GM20431 (cell line): ENCODE results near the gene DEGS2.
"Not testable (repeated sequence)": the region's sequence is repeated elsewhere in the genome, so short reads cannot be mapped to it uniquely, and the experiment has no call there.

ENCODE experiments used
- in situ Hi-C: fragments of 300-500 bp; cut with MseI, MboI; formaldehyde crosslinking; loops from one replicate; pipeline ENCODE4 v1.15.0; 2020; ENCODE audit warnings: low sequenced_read_pairs; ENCODE audit not compliant: unreplicated experiment

DEGS2 gene

GRCh38 chr14:100159094-100159864 is at the start of gene DEGS2:
DEGS2 (minus strand) TSS chr14:100159645; CDS start chr14:100159587, 58 bp downstream.
- in situ Hi-C loops: no loop called here

DNA sequence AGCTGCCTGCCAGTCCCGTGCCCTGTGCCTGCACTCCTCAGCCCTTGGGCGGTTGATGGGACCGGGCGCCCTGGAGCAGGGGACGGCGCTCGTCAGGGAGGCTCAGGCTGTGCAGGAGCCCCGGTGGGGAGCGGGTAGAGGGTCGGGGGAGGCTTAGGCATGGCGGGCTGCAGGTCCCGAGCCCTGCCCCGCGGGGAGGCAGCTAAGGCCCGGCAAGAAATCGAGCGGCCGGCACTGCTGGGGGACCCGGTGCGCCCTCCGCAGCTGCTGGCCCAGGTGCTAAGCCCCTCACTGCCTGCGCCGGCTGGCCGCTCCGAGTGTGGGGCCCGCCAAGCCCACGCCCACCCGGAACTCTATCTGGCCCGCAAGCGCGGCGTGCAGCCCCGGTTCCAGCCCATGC is 48.7 kb upstream of the DEGS2 start:
- in situ Hi-C loops: not testable (repeated sequence)

DNA sequence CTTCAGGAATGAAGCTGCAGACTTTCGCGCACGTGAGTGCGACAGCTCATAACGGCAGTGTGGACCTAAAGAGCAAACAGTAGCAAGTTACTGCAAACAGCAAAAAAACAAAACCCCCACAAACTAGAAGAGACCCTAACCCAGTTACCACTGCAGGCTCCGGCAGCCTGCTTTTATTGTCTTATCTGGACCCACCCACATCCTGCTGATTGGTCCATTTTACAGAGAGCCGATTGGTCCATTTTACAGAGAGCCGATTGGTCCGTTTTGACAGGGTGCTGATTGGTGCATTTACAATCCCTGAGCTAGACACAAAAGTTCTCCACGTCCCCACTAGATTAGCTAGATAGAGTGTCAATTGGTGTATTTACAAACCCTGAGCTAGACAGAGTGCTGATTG is 48.1 kb upstream of the DEGS2 start:
- in situ Hi-C loops: not testable (repeated sequence)

DNA sequence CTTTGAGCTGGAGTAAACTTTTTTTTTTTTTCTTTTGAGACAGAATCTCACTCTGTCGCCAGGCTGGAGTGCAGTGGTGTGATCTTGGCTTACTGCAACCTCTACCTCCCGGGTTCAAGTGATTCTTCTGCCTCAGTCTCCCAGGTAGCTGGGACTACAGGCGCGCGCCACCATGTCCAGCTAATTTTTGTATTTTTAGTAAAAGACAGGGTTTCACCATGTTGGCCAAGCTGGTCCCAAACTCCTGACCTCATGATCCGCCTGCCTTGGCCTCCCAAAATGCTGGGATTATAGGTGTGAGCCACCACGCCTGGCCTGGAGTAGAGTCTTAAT is 45.4 kb upstream of the DEGS2 start:
- in situ Hi-C loops: not testable (repeated sequence)

GRCh38 chr14:100203962-100204834 is 44.8 kb upstream of the DEGS2 start:
- in situ Hi-C loops: no loop called here

- in situ Hi-C loops: no loop called here
These were observed 43.7 kb upstream of the DEGS2 start for GRCh38 chr14:100203146-100203545.

DNA sequence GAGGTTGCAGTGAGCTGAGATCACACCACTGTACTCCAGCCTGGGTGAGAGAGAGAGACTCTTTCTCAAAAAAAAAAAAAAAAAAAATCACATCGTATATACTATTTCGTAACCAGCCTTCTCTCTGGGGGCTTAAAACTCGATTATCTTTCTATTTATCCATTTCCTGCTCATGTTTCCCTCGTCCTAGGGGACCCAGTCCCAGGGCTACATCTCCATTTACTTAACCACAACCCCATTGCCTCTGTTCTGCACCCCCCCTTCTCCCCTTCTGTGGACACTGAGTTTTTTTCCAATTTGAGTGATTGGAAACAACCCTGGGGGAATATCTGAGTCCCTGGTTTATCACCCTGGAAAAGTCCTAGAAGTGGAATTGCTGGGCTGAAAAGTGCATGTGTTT is 43.3 kb upstream of the DEGS2 start:
- in situ Hi-C loops: no loop called here

- in situ Hi-C loops: no loop called here
These were observed 42.3 kb upstream of the DEGS2 start for GRCh38 chr14:100201701-100202100.

- in situ Hi-C loops: no loop called here
These were observed 40.9 kb upstream of the DEGS2 start for GRCh38 chr14:100200311-100200710.

DNA sequence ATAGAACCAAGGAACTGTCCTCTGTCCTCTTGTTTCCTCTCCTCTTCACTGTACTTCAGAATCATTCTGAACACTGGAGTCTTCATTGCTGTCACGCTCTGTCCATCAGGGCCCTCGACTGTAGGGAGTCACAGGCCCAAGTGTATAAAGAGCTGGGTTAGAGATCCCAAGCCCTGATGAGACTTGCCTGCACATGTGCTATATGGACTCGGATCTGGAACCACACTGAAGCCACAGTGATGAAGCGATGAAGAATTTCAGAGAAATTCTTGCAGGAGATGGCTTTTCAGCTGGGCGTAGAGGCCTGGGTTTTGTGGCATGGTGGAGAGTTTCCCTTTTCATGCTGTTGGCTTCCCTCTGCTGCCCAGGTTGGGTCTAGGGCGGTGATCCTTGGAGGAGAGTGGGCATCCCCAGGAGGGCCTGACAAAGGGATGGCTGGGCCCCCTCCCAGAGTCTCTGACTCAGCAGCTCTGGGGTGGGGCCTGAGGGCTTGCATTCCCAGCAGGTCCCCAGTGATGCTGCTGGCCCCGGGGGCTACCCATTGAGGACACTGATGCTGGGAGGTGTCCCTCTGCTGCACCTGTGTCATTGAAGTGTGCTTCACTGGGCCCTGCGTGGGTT is 39.9 kb upstream of the DEGS2 start:
- in situ Hi-C loops: no loop called here

DNA sequence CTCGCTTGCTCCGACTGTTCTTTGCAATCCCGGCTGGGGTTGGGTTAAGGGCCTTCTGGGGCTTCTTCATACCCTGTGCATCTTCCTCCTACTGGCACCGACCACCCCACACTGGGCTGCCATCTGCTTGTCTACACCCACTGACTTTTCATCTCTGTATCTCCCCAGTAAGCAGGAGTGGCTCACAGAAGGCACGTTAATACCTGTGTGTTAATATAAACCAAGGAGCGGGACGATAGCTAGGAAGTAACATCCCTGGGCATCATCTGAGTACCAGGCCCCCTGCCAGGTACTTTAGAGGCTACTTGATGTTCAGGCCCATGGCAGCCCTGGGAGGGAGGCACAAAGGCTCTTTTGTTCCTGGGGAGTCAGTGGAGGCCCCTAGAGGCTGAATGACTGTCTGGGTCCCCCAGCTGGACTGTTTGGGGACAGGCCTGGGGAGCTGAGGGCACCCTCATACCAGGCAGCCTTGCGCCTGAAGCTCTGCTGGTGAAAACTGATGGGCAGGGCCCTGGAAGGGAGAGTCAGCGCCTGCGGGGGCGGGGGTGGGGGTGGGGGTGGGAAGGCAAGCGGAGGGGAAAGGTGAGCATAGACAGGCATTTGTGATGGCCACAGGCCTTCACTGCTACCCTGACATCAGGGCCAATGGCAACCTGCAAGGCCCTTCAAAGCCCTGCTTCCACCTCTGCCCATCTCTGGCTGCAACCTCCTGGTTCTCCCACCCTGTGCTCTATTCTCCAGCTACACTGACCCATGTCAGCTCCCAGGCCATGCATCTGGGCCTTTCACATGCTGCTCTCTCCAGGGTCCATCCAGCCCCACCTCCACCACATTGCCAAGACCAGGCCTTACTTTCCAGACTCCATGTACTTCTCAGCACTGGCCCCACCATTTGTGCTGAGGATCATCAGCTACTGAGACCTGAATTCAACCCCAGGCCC is 34.2 kb upstream of the DEGS2 start:
- in situ Hi-C loops: no loop called here

- in situ Hi-C loops: no loop called here
These were observed 33.4 kb upstream of the DEGS2 start for GRCh38 chr14:100192672-100193416.

DNA sequence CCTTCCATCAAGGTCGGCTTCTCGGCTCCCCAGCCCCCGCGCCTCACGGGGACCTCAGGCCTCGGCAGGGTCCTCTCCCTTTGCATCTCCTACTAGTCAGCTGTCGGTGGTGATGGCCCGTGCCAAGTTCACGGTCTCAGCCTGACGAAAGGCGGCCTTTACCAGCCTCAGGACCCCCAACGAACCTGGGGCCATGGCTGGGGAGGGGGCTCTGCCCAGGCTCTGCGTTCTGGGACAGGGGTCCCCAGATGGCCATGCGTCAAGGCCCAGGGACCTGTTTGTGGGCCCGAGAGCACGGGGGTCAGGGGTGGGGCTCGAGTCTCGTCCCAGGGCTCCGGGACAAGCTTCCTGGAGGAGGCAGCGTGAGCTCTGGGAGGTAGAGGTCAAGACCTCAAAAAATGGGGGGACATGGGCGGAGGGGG is 32.8 kb upstream of the DEGS2 start:
- in situ Hi-C loops: no loop called here

- in situ Hi-C loops: no loop called here
These were observed 32.3 kb upstream of the DEGS2 start for GRCh38 chr14:100191584-100192249.

DNA sequence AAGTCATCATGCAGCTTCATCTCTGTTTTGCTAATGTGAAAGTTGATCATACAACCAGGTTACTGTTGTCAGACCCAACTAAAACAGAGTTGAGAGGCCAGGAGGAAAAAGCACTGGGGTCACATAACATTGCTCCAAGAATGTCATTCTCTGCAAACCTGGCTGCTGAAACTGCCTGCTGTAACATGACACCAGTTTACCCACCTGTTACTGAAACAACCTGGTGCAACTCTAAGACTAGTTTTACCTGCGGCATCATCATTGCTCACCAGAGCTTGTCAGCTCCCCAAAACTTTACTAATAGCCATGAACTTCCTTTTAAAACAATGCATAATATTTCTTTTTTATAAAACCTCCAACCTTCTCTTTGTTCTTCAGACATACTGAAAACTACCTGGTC is 30.7 kb upstream of the DEGS2 start:
- in situ Hi-C loops: no loop called here

DNA sequence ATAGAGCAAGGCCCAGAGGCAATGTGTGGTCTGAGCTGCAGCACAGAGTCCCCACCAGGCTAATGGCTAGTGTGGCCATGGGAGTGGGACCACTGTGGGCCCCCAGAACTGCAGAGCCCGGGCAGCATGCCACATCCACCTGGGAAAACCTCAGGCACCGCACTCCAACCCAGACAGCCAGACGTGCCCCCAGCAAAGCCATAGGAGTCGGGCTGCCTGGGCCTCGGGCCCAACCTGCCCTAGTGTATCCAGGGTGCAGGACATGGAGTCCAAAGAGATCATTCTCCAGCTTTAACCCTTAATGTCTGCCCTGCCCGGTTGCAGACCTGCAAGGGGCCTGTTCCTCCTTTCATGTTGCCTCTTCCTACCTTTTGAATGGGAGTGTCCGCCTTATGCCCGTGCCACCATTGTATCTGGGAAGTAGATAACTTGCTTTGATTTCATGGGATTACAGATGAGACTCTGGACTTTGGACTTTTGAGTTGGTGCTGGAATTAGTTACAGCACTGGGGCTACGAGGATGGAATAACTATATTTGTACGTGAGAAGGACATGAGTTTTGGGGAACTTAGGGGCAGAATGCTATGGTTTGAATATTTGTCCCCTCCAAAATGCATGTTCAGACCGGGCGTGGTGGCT is 29.1 kb upstream of the DEGS2 start:
- in situ Hi-C loops: loop anchor here (10.0 kb wide), 1 partner anchor 204 kb away; no protein-coding TSS in a partner anchor

GRCh38 chr14:100187247-100187833 is 27.9 kb upstream of the DEGS2 start:
- in situ Hi-C loops: loop anchor here (10.0 kb wide), 1 partner anchor 203 kb away; no protein-coding TSS in a partner anchor
